HepG2 (cell line): ENCODE measurements around the gene ACTL7B. TPM values are rescaled to one million over a fixed set of nuclear protein-coding genes. Genes with fewer than 3 reads are reported as not detected.

Experiments used
- AGO2 ChIP-seq: fragments of 200-400 bp; formaldehyde crosslinking; optimal IDR thresholded peaks from 2 replicates; pipeline ENCODE3; 2017; ENCODE audit warnings: mild to moderate bottlenecking, low read depth, low read length, moderate library complexity
- CBX1 ChIP-seq: IDR thresholded peaks from one replicate; pipeline ENCODE4 v1.6.1; 2016; ENCODE audit warnings: antibody characterized with exemption, low read depth
- DR1 ChIP-seq: sonication (generic); formaldehyde crosslinking; IDR thresholded peaks from 2 replicates; pipeline ENCODE4 v1.8.0; 2021; ENCODE audit warnings: mild to moderate bottlenecking, missing genetic modification reagents, inconsistent platforms
- FLYWCH1 ChIP-seq: sonication (generic); formaldehyde crosslinking; IDR thresholded peaks from 2 replicates; pipeline ENCODE4 v1.8.1; 2023; ENCODE audit warnings: mild to moderate bottlenecking, missing genetic modification reagents
- KLF16 ChIP-seq, 2 experiments: sonication (generic) in 1 of 2; formaldehyde crosslinking in 1 of 2; IDR thresholded peaks; 2 replicates each; pipeline versions ENCODE4 v1.6.1 to v1.8.0; 2016 to 2023; ENCODE audit warnings: missing genetic modification reagents in 2 of 2, missing compliant biosample characterization in 1 of 2
- MATR3 ChIP-seq: sonication (generic); formaldehyde crosslinking; IDR thresholded peaks from 2 replicates; pipeline ENCODE4 v1.4.0; 2020; ENCODE audit warnings: missing genetic modification reagents
- MED13 ChIP-seq: sonication (generic); formaldehyde crosslinking; IDR thresholded peaks from 2 replicates; pipeline ENCODE4 v1.5.0; 2020; ENCODE audit warnings: missing genetic modification reagents
- RFX3 ChIP-seq: IDR thresholded peaks from 2 replicates; pipeline ENCODE4 v1.6.1; 2016; ENCODE audit warnings: missing biosample characterization, missing genetic modification reagents
- XBP1 ChIP-seq: sonication (generic); formaldehyde crosslinking; IDR thresholded peaks from 2 replicates; pipeline ENCODE4 v1.5.0; 2020; ENCODE audit warnings: missing genetic modification reagents
- ZNF121 ChIP-seq: sonication (generic); formaldehyde crosslinking; IDR thresholded peaks from 2 replicates; pipeline ENCODE4 v1.5.0; 2020; ENCODE audit warnings: mild to moderate bottlenecking, missing genetic modification reagents
- ZNF138 ChIP-seq: sonication (generic); formaldehyde crosslinking; IDR thresholded peaks from 2 replicates; pipeline ENCODE4 v1.5.0; 2020; ENCODE audit warnings: mild to moderate bottlenecking, low read depth, missing genetic modification reagents
- ZNF180 ChIP-seq: sonication (generic); formaldehyde crosslinking; IDR thresholded peaks from 2 replicates; pipeline ENCODE4 v1.4.0; 2020; ENCODE audit warnings: low read depth, missing genetic modification reagents, borderline replicate concordance
- ZNF331 ChIP-seq: sonication (generic); formaldehyde crosslinking; IDR thresholded peaks from 2 replicates; pipeline ENCODE4 v1.4.0; 2020; ENCODE audit warnings: missing genetic modification reagents
- ZNF33A ChIP-seq: sonication (generic); formaldehyde crosslinking; IDR thresholded peaks from 2 replicates; pipeline ENCODE4 v1.5.1; 2020; ENCODE audit warnings: missing genetic modification reagents, mild to moderate bottlenecking, moderate library complexity, borderline replicate concordance
- ZNF557 ChIP-seq: sonication (generic); formaldehyde crosslinking; IDR thresholded peaks from 2 replicates; pipeline ENCODE4 v1.4.0; 2020; ENCODE audit warnings: missing genetic modification reagents
- ZNF781 ChIP-seq: sonication (generic); formaldehyde crosslinking; IDR thresholded peaks from 2 replicates; pipeline ENCODE4 v1.5.1; 2020; ENCODE audit warnings: borderline replicate concordance, mild to moderate bottlenecking, missing genetic modification reagents; ENCODE audit errors: not compliant biosample characterization
- ZSCAN29 ChIP-seq: sonication (generic); formaldehyde crosslinking; conservative IDR thresholded peaks from 2 replicates; pipeline ENCODE4 v1.4.0; 2020; ENCODE audit warnings: mild to moderate bottlenecking, missing genetic modification reagents
- ZSCAN9 ChIP-seq: IDR thresholded peaks from 2 replicates; pipeline ENCODE4 v1.6.1; 2016; ENCODE audit warnings: borderline replicate concordance
- polyA plus RNA-seq, 8 experiments: library from polyadenylated mRNA; depleted of rRNA in 3 of 8; stranded (reverse) in 7 of 8; unstranded in 1 of 8; fragments of >200 nt; fragmentation: Illumina TruSeq in 4 of 8; extraction: Trizol in 4 of 8; gene quantifications; 2 replicates each; pipeline versions ENCODE4 v1.2.1 to v1.2.3, GENCODE V29; 2011 to 2016; ENCODE audit warnings: low read depth in 4 of 8, missing spikeins in 1 of 8, mixed read lengths in 1 of 8; ENCODE audit not compliant: insufficient read depth in 1 of 8
- total RNA-seq, 5 experiments: library from RNA; depleted of rRNA; stranded (reverse); fragments of >200 nt; fragmentation: Illumina TruSeq; extraction: Trizol; gene quantifications; 2 replicates each; pipeline ENCODE4 v1.2.3, GENCODE V29; 2016; ENCODE audit warnings: low read depth in 1 of 5
- TF ChIP-seq, protein P1 (sequence below): IDR thresholded peaks from 2 replicates; pipeline ENCODE4 v1.6.1; 2016; ENCODE audit warnings: mild to moderate bottlenecking, missing biosample characterization, missing genetic modification reagents
- TF ChIP-seq, protein P2 (sequence below): sonication (generic); formaldehyde crosslinking; IDR thresholded peaks from 2 replicates; pipeline ENCODE4 v1.4.0; 2020; ENCODE audit warnings: missing genetic modification reagents
- TF ChIP-seq, protein P3 (sequence below): sonication (generic); formaldehyde crosslinking; IDR thresholded peaks from 2 replicates; pipeline ENCODE4 v1.4.0; 2020; ENCODE audit warnings: missing genetic modification reagents, borderline replicate concordance
- TF ChIP-seq, protein P4 (sequence below), 2 experiments: IDR thresholded peaks; 2 replicates each; pipeline ENCODE4 v1.6.1; 2011 to 2012; ENCODE audit warnings: low read length in 2 of 2, borderline replicate concordance in 1 of 2, low read depth in 1 of 2, mild to moderate bottlenecking in 1 of 2, moderate library complexity in 1 of 2

ACTL7B gene
- total and polyA plus RNA-seq, 2 of the 13 experiments (the other 11 are each of a cell fraction or from before 2014, with no cell fraction given), result 0.07 to 0.11 TPM

DNA sequence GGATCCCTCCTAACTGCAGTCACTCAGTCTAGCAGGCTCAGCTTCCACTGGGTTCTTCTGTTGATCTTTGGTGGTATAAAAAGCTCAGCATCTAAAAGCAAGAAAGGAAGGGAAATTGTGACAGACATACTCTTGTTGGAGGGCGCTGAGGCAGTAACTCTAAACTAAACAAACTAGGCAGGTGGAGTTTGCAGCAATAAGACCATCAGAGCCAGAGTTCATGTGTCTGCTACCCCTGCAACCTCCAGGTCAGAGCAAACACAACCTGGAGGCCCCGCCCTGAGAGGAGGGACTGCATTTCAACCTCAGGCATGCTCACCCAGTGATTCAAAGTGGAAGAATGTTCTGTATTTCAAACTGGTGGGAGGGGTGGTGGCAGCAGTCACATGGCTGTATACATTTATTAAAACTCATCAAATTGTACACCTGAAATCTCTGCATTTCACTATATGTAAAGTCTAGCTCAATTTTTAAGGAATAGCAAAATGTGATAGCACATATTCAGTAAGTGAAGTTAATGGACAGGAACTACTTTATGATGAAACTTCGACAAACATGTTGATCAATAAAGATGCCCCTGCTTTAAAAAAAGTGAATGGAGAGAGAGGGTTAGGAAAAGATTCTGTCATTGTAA lies 13.4 kb upstream of the ACTL7B start (continued):
- TF ChIP-seq ZNF138 (CRISPR knock-in tag) (no peak), FLYWCH1 (CRISPR knock-in tag) (no peak), RFX3 (CRISPR knock-in tag) (no peak), AGO2 (peak; percentile 44), MED13 (peak; percentile 88), ZNF557 (CRISPR knock-in tag) (0 out of 2 replicates have a peak, but pooled peaks have one; percentile 63), DR1 (no peak), ZSCAN9 (CRISPR knock-in tag) (peak; percentile 56), MATR3 (no peak), ZNF781 (CRISPR knock-in tag) (no peak), XBP1 (no peak), KLF16 (CRISPR knock-in tag; IDR thresholded peaks at IDR 0.05) (peak in 1 of 2 experiments; percentile 62; a peak in 1 of 4 replicates), ZNF180 (CRISPR knock-in tag) (no peak), ZNF331 (CRISPR knock-in tag) (peak; percentile 99), ZNF121 (no peak), CBX1 (no peak), ZNF33A (CRISPR knock-in tag) (no peak), ZSCAN29 (CRISPR knock-in tag) (no peak)
- TF ChIP-seq, protein P1, sequence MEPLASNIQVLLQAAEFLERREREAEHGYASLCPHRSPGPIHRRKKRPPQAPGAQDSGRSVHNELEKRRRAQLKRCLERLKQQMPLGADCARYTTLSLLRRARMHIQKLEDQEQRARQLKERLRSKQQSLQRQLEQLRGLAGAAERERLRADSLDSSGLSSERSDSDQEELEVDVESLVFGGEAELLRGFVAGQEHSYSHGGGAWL (CRISPR knock-in tag), result no peak
- TF ChIP-seq, protein P2, sequence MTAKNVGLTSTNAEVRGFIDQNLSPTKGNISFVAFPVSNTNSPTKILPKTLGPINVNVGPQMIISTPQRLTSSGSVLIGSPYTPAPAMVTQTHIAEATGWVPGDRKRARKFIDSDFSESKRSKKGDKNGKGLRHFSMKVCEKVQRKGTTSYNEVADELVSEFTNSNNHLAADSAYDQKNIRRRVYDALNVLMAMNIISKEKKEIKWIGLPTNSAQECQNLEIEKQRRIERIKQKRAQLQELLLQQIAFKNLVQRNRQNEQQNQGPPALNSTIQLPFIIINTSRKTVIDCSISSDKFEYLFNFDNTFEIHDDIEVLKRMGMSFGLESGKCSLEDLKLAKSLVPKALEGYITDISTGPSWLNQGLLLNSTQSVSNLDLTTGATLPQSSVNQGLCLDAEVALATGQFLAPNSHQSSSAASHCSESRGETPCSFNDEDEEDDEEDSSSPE (CRISPR knock-in tag), result no peak
- TF ChIP-seq, protein P3, sequence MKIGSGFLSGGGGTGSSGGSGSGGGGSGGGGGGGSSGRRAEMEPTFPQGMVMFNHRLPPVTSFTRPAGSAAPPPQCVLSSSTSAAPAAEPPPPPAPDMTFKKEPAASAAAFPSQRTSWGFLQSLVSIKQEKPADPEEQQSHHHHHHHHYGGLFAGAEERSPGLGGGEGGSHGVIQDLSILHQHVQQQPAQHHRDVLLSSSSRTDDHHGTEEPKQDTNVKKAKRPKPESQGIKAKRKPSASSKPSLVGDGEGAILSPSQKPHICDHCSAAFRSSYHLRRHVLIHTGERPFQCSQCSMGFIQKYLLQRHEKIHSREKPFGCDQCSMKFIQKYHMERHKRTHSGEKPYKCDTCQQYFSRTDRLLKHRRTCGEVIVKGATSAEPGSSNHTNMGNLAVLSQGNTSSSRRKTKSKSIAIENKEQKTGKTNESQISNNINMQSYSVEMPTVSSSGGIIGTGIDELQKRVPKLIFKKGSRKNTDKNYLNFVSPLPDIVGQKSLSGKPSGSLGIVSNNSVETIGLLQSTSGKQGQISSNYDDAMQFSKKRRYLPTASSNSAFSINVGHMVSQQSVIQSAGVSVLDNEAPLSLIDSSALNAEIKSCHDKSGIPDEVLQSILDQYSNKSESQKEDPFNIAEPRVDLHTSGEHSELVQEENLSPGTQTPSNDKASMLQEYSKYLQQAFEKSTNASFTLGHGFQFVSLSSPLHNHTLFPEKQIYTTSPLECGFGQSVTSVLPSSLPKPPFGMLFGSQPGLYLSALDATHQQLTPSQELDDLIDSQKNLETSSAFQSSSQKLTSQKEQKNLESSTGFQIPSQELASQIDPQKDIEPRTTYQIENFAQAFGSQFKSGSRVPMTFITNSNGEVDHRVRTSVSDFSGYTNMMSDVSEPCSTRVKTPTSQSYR (CRISPR knock-in tag), result no peak
- TF ChIP-seq, protein P4, sequence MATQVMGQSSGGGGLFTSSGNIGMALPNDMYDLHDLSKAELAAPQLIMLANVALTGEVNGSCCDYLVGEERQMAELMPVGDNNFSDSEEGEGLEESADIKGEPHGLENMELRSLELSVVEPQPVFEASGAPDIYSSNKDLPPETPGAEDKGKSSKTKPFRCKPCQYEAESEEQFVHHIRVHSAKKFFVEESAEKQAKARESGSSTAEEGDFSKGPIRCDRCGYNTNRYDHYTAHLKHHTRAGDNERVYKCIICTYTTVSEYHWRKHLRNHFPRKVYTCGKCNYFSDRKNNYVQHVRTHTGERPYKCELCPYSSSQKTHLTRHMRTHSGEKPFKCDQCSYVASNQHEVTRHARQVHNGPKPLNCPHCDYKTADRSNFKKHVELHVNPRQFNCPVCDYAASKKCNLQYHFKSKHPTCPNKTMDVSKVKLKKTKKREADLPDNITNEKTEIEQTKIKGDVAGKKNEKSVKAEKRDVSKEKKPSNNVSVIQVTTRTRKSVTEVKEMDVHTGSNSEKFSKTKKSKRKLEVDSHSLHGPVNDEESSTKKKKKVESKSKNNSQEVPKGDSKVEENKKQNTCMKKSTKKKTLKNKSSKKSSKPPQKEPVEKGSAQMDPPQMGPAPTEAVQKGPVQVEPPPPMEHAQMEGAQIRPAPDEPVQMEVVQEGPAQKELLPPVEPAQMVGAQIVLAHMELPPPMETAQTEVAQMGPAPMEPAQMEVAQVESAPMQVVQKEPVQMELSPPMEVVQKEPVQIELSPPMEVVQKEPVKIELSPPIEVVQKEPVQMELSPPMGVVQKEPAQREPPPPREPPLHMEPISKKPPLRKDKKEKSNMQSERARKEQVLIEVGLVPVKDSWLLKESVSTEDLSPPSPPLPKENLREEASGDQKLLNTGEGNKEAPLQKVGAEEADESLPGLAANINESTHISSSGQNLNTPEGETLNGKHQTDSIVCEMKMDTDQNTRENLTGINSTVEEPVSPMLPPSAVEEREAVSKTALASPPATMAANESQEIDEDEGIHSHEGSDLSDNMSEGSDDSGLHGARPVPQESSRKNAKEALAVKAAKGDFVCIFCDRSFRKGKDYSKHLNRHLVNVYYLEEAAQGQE (IDR thresholded peaks at IDR 0.05; ENCODE audit: borderline replicate concordance in 1 of 2, low read depth in 1 of 2, low read length in 2 of 2), result no peak
